Lung (tissue), 12 donors: Measurements from ENCODE around the gene CACNA1D. TPM values are rescaled to one million over a fixed set of nuclear protein-coding genes. Genes with fewer than 3 reads are reported as not detected.
A peak's percentile ranks its signal among the peaks of the same experiment; 100 is the strongest.

Experiments used
- ATAC-seq: fragments of 200-7000 bp; cut with Tn5 transposase; one replicate; pipeline ENCODE4 v1.9.1; 2020; ENCODE audit warnings: moderate number of reproducible peaks; ENCODE audit not compliant: insufficient read depth, low FRiP score
- DNase-seq, 3 donors: peaks; one replicate each; pipeline ENCODE4 v3.0.0-alpha.2; 2013 to 2017
- H3K27ac ChIP-seq, 2 donors: one replicate each; pipeline ENCODE4 v1.5.1; 2013; ENCODE audit warnings: mild to moderate bottlenecking in 2 of 2, moderate library complexity in 2 of 2, control low read depth in 1 of 2, inconsistent platforms in 1 of 2, low read depth in 1 of 2, low read length in 1 of 2
- H3K27me3 ChIP-seq, 3 donors: one replicate each; pipeline ENCODE4 v1.5.1; 2013; ENCODE audit warnings: low read length in 2 of 3; ENCODE audit not compliant: control insufficient read depth in 3 of 3, insufficient read depth in 3 of 3
- H3K36me3 ChIP-seq, 4 donors: one replicate each; pipeline ENCODE4 v1.5.1; 2013; ENCODE audit warnings: low read length in 4 of 4, mild to moderate bottlenecking in 1 of 4, moderate library complexity in 1 of 4; ENCODE audit not compliant: control insufficient read depth in 4 of 4, insufficient read depth in 4 of 4
- H3K4me1 ChIP-seq, 5 donors: one replicate each; pipeline ENCODE4 v1.5.1; 2013; ENCODE audit warnings: low read length in 5 of 5, mild to moderate bottlenecking in 2 of 5, moderate library complexity in 1 of 5; ENCODE audit not compliant: control insufficient read depth in 5 of 5, insufficient read depth in 5 of 5
- H3K4me3 ChIP-seq: one replicate; pipeline ENCODE4 v1.5.1; 2013; ENCODE audit warnings: mild to moderate bottlenecking, control low read depth, moderate library complexity
- H3K9ac ChIP-seq, 2 donors: one replicate each; pipeline ENCODE4 v1.5.1; 2013; ENCODE audit warnings: low read length in 2 of 2, control low read depth in 1 of 2; ENCODE audit not compliant: insufficient read depth in 1 of 2
- H3K9me3 ChIP-seq, 4 donors: one replicate each; pipeline ENCODE4 v1.5.1; 2013; ENCODE audit warnings: low read length in 3 of 4, mild to moderate bottlenecking in 1 of 4, moderate library complexity in 1 of 4; ENCODE audit not compliant: control insufficient read depth in 4 of 4, insufficient read depth in 3 of 4
- WGBS, 2 donors: extraction: QIAGEN DNeasy Blood & Tissue Kit; methylation state at CpG; one replicate each; pipeline ENCODE4 v1.1.7; 2013; 5-methylcytosine and 5-hydroxymethylcytosine counted together
- polyA plus RNA-seq, 2 donors: library from polyadenylated mRNA; stranded (reverse); fragments of 200-250 nt; gene quantifications; one replicate each; pipeline ENCODE4 v1.2.1, GENCODE V29; 2013
- total RNA-seq, 2 donors: library from RNA; depleted of rRNA in 1 of 2; stranded (reverse); fragments of >200 nt in 1 of 2; gene quantifications; one replicate each; pipeline ENCODE4 v1.2.1, GENCODE V29; 2014 to 2021
- TF ChIP-seq, protein P1 (sequence below): IDR thresholded peaks from 2 replicates; pipeline ENCODE4 v1.5.1; 2012; ENCODE audit warnings: mild to moderate bottlenecking; ENCODE audit errors: control extremely low read depth, extremely low read depth
- donor health status: control.
- donor health status: control.
- donor health status: Bipolar disorder and iron deficiency.
- donor health status: healthy.
- donor health status: DM: yes; HTN: yes; CAD: no.

CACNA1D gene
- total and polyA plus RNA-seq, 4 donors, result 2.7 to 96.8 (median 23.1) TPM

DNA sequence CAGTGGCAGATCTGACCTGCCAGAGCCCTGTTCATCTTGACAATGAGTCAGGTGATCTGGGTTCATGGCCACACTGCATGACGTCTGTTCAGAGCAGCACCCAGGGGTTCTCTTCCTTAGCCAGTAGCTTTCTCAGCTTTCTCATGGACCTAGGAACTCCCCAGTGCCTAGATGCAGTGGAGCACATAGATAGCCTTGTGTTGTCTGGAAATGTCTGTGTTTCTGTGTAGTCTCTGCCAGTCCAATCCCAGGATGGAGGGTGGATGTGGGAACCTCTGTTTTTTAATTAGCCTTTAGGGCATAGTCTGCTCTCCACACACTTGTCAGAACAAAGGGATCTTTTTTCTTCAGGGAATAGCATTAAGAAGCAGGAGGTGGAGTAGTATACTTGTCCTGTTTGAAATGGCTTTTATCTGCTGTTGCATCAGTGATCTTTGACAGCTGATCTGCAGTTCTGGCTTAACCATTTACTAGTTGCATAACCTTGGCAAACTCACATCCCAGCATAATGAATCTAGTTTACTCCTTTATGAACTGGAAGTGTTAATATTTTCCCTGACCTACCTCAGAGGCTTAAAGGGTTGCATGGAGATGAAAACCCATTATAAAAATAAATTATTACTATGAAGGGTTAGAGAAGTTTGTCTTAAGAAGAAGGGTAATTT lies 16.1 kb upstream of the CACNA1D start:
- H3K27me3 ChIP-seq, result no peaks in the 10 kb centered on the region
- ATAC-seq (no peak), DNase-seq (peak in 2 of 3 donors; percentile 27 to 72)
- H3K4me3 ChIP-seq, result no peak overlapping the region
- no peak overlapping the region for H3K9ac ChIP-seq
- peaks cover 0 to 18% (median 3%) of the 10 kb centered on the region in 5 donors for H3K4me1 ChIP-seq
- 59 to 95% methylated on average over 1 of the region's 1 CpG for WGBS, 2 donors
- no peaks in the 10 kb centered on the region for H3K9me3 ChIP-seq
- no peaks in the 10 kb centered on the region for H3K36me3 ChIP-seq
- H3K27ac ChIP-seq, result no peak overlapping the region
- TF ChIP-seq, protein P1, sequence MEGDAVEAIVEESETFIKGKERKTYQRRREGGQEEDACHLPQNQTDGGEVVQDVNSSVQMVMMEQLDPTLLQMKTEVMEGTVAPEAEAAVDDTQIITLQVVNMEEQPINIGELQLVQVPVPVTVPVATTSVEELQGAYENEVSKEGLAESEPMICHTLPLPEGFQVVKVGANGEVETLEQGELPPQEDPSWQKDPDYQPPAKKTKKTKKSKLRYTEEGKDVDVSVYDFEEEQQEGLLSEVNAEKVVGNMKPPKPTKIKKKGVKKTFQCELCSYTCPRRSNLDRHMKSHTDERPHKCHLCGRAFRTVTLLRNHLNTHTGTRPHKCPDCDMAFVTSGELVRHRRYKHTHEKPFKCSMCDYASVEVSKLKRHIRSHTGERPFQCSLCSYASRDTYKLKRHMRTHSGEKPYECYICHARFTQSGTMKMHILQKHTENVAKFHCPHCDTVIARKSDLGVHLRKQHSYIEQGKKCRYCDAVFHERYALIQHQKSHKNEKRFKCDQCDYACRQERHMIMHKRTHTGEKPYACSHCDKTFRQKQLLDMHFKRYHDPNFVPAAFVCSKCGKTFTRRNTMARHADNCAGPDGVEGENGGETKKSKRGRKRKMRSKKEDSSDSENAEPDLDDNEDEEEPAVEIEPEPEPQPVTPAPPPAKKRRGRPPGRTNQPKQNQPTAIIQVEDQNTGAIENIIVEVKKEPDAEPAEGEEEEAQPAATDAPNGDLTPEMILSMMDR, result no peak

DNA sequence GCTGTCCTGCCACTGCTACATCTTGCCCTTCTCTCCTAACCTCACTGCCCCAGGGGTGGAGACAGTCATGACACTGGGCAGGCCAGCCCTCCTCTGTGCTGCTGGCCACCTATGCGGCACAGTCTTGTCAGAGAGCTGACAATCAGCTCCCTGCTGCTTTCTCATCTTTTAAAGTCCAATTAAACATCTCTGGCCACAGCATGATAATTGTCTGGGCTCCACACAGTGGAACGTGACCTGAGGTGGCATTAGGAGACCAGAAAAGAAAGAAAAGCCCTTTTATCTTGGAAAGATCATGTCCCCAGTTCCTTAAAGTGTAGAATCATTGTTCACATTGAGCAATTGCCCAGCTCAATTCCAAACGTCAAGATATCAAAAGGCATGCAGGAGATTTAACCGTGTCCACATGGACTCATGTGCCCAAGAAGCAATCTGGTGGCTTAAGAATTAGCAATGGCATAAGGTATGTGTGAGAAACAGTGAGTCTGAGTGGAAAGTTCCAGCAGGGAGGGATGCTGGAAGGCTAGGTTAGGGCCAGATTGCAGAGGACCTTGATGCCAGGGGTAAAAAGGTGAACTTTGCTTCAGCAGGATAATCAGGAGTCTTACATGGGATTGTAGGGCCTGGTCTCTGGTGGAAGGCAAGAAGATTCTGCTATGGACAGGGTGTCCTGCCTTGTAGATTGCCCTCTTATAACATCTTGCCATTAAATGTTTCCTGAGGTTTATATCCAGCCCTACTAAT lies 15.3 kb upstream of the CACNA1D start:
- Histone ChIP-seq H3K4me1 (peaks cover 0 to 26% (median 8%) of the 10 kb centered on the region in 5 donors), H3K36me3 (no peaks in the 10 kb centered on the region), H3K4me3 (no peak overlapping the region), H3K27me3 (no peaks in the 10 kb centered on the region), H3K9ac (peak overlapping the region in 1 of 2 donors; percentile 23), H3K27ac (no peak overlapping the region), H3K9me3 (no peaks in the 10 kb centered on the region)
- DNase-seq (no peak), ATAC-seq (no peak)
- WGBS, 2 donors, result 68 to 72% methylated on average over 4 of the region's 4 CpGs
- TF ChIP-seq, protein P1, result no peak

DNA sequence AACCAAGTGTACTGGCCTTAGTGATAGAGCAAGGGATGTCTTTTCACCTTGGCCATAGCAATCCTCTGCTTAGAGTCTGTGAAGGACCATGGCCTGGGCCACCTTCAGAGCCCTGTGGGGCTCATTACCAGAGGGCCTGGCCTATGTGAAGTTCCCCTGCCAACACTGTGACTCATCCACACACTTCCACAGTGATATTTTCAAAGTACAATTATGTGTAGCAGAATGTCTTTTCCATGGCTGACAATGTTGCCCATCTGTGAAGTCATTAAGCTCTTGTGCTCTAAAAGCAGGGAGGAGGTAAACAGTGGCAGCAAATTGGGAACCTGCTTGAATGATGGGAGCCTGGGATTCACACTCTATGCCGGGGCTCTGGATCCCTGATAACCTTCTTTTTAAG lies 12.2 kb upstream of the CACNA1D start:
- WGBS, 2 donors, result 88 to 95% methylated on average over 1 of the region's 1 CpG
- H3K4me3 ChIP-seq, result no peak overlapping the region
- no peak for ATAC-seq
- H3K27ac ChIP-seq, result no peak overlapping the region
- H3K9ac ChIP-seq, result no peak overlapping the region
- no peak for DNase-seq
- no peaks in the 10 kb centered on the region for H3K27me3 ChIP-seq
- no peaks in the 10 kb centered on the region for H3K36me3 ChIP-seq
- no peaks in the 10 kb centered on the region for H3K9me3 ChIP-seq
- H3K4me1 ChIP-seq, result peaks cover 0 to 56% (median 36%) of the 10 kb centered on the region in 5 donors
- TF ChIP-seq, protein P1, result no peak
